GM19395 (cell line): ENCODE results near the gene B4GALNT4.
"Not testable (repeated sequence)": the region's sequence is repeated elsewhere in the genome, so short reads cannot be mapped to it uniquely, and the experiment has no call there.

Source experiments
- ATAC-seq: cut with Tn5 transposase; IDR thresholded peaks from one replicate; pipeline ENCODE4 v1.9.1; 2021; ENCODE audit warnings: mild to moderate bottlenecking, moderate library complexity; ENCODE audit not compliant: unreplicated experiment

B4GALNT4 gene

GRCh38 chr11:358129-358800 lies 11.0 kb upstream of the B4GALNT4 start:
- no peak for ATAC-seq

DNA sequence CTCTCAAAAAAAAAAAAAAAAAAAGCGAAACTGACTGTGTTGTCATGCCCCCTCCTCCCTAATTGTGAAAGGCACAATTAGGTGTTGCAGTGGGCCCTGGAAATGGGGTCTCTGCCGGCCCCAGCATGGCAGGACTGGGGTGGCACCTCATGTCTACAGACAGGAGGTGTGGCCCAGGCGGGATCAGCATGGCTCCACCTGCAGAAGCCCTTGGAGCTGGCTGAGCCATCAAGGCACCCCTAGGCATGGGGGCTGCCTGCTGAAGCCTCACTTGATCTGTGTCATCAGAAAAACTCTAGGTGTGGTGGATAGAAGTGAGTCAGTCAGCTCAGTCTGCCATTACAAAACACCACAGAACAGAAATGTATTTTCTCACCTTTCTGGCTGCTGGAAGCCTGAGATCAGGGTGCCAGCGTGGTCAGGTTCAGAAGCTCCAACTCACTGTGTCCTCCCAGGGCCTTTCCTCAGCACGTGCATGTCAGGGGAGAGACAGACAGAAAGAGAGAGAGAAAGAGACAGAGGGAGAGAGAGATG lies 10.1 kb upstream of the B4GALNT4 start:
- ATAC-seq: no peak

- ATAC-seq: no peak
Observed at GRCh38 chr11:360326-361280, 8.7 kb upstream of the B4GALNT4 start.

DNA sequence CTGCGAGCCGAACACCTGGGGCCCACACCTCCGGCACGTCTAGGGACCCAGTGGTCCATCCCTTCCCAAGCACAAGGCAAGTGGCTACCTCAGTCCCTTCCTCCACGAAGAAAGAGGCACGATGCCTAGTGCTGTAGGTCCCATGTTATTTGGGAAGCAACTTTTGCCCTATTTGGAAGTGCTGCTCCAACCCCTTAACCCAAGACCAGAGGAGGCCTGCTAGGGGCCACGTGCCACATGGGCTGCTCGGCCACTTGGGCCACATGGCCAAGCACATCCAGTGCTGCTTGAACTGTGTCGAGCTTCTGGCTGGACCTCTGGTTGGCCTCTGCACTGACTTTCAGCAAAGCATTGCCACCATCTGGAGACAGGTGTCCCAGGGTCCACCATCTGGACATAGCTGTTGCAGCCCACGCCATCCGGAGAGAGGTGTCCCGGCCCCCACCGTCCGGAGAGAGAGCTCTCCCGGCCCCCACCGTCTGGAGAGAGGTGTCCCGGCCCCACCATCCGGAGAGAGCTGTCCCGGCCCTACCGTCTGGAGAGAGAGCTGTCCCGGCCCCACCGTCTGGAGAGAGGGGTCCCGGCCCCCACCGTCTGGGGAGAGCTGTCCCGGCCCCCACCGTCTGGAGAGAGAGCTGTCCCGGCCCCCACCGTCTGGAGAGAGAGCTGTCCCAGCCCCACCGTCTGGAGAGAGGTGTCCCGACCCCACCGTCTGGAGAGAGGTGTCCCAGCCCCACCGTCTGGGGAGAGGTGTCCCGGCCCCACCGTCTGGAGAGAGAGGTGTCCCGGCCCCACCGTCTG lies 6.5 kb upstream of the B4GALNT4 start:
- no peak for ATAC-seq

GRCh38 chr11:363443-363805 lies 5.9 kb upstream of the B4GALNT4 start:
- not testable (repeated sequence) for ATAC-seq

DNA sequence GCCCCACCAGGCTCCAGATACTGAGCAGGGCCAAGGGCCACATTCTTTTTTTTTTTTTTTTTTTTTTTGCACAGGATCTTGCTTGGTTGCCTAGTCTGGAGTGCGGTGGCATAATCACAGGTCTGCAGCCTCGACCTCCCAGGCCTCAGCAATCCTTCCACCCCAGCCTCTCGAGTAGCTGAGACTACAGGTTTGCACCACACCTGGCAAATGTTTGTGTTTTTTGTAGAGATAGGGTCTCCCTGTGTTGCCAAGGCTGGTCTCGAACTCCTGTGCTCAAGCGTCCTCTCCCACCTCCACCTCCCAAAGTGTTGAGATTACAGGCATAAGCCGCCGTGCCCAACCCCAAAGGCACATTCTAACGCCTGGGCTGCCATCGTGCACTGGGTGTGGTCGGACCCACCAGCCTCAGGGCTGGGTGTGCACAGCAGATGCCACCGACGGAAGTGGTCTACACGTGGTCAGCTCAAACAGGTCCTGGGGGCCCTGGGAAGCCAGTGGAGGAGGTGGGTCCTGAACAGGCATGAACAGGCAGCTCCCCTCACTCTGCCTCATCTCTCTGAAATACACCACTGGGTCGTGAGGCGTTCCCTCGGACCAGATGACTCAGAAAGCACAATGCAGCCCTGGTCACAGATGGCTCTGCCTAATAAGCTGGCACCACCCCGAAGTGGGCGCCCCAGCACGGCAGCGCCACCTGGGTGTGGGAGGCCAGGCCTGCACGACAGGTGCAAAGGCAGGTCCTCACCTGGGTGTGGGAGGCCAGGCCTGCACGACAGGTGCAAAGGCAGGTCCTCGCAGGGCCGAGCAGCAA lies 5.1 kb upstream of the B4GALNT4 start:
- ATAC-seq: no peak

- ATAC-seq: no peak
Observed at GRCh38 chr11:364991-365725, 4.1 kb upstream of the B4GALNT4 start.

- no peak for ATAC-seq
Observed at GRCh38 chr11:365831-366230, 3.5 kb upstream of the B4GALNT4 start.

DNA sequence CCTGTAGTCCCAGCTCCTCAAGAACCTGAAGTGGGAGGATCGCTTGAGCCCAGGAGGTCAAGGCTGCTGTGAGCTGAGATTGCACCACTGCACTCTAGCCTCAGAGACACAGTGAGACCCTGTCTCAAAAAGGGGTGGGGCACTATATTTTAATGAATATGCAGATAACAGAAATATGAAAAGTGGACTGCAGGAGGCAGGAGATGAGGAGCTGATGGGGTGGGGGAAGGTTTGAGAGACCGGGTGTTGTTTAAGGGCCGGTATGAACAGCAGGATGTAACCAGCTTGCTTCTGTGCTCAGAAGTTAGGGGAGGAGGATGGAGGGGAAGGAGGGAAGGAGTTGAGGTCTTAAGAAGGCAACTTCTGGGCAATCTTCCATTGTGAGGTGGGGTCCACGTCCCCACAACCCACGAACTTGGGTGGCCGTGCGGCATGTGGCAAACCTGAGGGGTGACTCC lies 1.3 kb upstream of the B4GALNT4 start:
- ATAC-seq: no peak

DNA sequence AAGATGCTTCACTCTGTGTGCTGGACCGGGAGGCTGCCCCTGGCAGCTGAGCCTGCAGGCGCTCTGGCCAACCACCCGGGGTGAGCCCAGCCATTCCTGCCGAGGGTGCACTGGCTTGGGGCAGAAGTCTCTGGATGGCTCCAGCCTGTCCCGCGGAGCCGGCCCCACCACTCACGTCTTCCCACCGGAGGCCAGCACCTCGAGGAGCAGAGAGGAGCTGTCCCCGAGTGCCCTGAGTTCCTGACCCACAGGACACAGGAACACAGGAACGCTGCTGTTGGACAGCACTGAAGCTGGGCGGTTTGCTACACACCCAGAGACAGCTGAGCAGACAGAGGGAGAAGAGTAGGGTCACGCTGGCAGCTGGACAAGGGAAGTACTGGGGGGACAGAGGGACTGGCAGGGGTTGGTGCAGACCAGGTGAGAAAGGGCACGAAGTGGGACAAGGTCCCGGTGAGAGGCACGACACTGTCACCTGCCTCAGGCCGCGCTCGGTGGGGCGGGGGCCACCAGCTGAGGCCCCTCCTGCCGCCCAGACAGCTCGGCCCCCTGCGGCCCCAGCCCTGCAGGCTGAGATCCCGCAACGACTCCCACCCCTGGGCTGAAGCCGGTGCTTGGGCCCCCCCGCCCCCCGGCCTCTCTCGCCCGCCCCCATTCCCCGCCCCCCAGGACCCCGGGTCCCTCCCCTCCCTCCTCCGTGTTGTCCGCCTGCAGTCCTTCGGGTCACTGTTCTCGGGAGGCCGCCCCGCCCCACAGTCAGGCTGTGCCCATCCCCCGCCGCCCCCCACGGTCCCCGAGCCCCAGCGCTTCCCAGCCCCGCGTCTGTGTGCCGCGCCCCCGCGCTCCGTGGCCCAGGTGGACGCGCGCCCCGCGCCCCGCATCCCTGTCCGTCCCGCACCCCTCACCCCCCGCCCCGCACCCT lies 624 bp upstream of the B4GALNT4 start:
- no peak for ATAC-seq

DNA sequence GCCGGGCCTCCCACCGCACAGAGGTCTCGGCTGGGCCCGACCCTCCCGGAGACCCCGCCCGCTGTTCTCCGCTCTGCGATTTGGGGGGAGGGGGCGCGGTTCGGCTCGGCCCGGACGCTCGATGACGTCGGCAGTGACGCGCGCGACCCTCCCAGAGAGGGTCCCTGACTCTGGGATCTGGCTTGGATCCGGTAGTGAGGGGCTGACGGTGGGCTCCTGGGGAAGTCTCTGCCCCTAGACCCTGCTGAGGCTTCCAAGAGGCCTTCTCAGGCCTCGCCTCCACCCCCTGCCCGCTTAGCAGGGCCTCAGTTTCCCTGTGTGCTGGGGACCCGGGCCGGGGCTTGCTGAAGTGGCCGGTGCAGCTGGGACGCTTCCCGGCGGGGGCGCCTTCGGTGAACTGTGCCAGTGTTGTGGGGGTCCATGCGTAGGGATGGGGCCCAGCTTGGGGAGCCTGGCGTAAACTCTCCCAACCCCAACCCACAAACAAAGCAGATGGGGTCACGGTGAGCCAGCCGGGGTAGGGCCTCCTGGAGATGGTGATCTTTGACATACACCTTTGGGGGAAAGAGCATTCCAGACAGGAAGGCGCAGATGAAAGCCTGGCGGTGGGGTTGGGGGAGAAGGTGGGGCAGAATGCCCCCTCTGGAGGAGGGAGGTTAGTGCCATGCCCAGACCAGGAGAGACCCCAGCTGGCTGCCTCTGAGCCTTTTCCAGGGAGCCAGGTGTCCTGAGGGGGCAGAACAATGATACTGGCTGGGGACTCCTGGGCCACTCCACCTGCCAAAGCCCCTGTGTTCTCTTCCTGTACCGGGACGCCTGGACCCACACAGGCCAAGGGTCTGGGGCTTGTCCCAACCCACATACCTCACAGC lies 1.0 kb downstream of the B4GALNT4 start:
- ATAC-seq: no peak

- ATAC-seq: no peak
Observed at GRCh38 chr11:371051-371450, 1.8 kb downstream of the B4GALNT4 start.

DNA sequence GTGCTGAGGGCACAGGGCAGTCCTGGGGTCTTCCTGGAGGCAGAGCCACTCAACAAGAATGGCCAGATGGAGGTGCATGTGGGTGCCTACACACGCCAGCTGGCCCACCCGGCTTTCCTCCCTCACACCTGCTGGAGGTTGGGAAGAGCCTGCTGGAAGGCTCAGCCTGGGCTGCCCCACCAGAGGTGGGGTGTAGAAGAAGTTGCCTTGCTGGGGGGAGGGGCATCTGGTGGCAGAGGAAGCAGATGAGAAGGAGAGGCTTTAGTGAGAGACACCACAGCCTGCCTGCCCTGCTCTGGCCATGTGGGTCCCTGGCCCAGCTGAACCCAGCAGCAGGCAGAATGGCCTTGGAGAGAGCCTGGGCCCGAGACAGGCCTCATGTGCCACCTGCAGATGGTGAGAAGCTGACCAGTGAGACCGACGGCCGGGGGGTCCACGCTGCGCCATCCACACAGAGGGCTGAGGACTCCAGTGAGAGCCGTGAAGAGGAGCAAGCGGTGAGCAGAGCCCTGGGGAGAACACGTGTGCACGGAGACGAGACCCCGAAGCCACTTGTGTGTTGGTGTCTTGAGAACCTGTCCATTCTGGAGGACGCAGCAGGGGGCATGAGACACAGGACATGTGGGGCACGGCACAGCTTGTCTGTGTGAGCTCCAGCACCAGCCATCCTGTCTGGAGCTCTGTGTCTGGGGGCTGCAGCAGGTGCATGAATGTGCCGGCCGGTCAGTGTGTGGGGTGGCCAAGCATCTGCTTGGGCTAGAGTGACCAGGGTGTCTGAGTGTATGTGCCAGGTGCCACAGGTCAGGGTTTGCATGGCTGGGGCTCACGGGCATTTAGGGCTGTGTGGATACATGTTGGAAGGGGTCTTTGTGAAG lies 2.7 kb downstream of the B4GALNT4 start:
- no peak for ATAC-seq

DNA sequence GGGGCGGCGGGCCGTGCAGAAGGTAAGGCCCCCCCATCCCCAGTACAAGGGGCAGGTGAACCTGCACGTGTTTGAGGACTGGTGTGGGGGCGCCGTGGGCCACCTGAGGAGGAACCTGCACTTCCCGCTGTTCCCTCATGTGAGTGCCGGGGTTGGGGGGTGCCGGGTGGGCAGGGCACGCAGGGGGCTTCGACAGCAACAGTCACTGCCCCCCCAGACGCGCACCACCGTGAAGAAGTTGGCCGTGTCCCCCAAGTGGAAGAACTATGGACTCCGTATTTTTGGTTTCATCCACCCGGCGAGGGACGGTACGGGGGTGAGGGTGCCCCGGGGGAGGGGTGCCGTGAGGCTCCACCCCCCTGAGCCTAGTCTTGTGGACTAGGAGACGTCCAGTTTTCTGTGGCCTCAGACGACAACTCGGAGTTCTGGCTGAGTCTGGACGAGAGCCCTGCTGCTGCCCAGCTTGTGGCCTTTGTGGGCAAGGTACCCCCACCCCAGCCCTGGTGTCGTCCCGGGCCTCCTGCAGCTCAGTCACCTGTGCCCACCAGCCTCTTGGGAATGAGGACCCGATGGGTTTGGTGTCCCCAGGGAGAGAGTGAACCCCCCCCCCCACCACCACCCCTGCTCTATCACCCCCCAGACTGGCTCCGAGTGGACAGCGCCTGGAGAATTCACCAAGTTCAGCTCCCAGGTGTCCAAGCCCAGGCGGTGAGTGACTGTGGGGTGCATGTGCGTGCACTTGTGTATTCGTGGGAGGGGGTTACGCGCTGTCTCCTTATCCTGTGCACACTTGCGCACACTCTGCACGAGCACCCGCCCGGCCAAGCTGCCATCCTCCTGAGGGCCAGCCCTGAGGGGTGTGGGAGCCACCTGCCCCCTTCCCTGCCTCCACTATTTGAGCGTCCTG lies 3.8 kb downstream of the B4GALNT4 start:
- no peak for ATAC-seq

- ATAC-seq: no peak
Observed at GRCh38 chr11:373716-374551, 4.6 kb downstream of the B4GALNT4 start.
